Stimulated activated CD8-positive, alpha-beta memory T cell treated with anti-CD3 and anti-CD28 coated beads, Interleukin-15, amount 100 ng/mL, for 4 hours (primary cell): ENCODE data around the gene RBP5.

ENCODE experiments used
- DNase-seq, 2 donors: peaks; one replicate each; pipeline ENCODE4 v3.0.0-alpha.2; 2020; ENCODE audit warnings: low read depth in 2 of 2

RBP5 gene, protein sequence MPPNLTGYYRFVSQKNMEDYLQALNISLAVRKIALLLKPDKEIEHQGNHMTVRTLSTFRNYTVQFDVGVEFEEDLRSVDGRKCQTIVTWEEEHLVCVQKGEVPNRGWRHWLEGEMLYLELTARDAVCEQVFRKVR

DNA sequence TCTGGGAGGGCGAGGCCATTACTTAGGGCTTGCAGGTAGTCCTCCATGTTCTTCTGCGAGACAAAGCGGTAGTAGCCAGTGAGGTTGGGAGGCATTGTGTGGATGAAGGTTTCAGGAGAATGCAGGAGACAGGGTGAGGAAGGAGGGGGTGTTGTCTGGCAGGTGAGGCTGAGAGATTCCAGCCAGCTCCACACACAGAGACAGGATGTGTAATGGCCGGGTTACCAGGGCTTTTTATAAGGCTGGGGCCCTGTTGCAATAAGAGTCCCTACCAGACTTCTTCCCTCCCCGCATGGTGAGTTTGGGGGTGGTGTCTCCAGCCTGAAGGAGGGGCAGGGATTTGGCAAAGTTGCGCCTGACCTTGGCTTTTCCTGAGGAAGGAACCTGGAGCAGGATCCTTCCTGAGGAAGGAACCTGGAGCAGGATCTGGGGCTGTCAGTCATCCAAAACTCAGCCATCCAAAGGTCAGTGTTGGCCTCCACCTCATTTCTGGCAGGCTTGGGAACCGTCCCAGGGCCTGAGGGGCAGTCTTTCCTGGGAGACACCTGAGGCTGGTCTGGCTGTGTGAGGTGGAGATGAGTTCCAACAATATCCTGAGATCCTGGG is at the start of gene RBP5:
RBP5 (minus strand) TSS at position 209 of the 606 bp plus-strand sequence; CDS start at position 95, 114 bp downstream.
- DNase-seq: no peak

DNA sequence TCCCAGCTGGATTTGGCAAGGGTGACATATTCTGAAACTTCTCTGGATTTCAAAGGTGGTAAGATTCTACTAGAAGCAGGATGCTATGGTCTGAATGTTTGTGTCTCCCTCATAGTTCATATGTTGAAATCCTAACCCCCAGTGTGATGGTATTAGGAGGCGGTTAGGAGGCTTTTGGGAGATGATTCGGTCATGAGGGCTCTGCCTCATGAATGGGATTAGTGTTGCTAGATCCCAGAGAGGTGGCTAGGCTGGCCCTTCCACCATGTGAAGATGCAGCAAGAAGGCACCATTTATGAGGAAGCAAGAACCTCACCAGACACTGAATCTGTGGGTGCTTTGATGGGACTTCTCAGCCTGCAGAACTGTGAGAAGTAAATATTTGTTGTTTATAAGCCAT is 49.8 kb upstream of the RBP5 start:
- DNase-seq: no peak

DNA sequence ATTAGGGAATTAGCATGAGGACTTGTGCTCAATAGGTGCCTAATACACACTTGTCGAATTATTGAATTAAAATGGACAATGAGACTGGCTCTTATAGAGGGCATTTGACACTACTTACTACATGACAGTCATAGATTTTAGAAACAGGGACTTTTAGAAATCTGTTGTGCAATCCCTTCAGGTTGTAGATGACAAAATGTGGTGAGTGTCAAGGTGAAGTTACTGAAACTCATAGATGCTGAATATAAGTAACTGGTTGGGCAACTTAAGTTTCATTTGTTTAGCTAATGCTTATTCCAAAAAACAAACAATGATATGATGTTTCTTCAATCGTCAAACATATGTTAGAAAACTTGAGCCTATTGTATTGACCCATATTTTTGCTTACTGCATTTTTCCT is 47.9 kb upstream of the RBP5 start:
- no peak for DNase-seq

DNA sequence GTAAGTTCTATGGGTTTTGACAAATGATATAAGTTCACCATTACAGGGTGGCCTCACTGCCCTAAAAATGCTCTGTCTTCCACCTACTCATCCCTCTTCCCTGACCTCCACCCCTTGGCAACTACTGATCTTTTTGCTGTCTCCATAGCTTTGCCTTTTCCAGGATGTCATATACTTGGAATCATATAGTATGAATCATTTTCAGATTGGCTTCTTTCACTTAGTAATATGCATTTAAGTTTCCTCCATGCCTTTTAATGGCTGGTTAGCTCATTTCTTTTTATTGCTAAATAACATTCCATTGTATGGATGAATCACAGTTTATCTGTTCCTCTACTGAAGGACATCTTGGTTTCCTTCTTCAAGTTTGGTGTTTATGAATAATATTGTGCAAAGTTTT is 46.8 kb upstream of the RBP5 start:
- DNase-seq: no peak

DNA sequence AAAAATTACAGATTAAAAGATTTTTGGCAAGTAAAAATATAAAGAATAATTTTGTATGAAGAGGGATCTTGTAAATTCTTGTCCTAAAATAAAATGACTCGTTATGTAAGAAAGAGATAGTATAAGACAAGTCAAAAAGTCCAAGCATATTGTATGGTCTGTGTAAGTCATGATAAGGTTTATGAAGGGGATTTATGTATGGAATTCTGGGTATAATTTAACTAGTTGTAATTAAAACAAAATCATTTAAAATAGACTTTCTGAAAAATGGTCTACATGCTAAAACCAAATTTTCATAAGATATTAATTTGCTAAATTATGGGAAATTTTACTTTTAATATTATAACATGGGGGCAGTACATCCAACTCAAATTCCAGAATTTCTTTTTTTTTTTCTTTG is 43.2 kb upstream of the RBP5 start:
- DNase-seq: no peak

DNA sequence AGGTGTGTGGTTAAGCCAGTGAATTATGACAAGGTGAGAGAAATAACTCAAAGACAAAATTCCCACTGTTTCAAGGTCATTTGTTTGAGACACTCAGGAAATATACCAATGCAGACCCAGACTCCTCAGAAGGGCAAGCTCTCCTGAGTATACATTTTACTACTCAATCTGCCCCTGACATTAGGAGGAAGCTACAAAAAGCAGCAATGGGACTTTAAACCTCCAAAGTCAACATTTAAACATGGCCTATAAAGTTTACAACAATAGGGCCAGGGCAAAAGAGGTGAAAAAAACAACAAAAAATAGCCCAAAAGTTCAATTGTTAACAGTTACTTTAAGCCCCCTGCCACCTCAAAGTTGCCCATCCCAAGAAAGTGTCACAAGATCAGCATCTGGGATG is 41.3 kb upstream of the RBP5 start:
- DNase-seq: no peak

DNA sequence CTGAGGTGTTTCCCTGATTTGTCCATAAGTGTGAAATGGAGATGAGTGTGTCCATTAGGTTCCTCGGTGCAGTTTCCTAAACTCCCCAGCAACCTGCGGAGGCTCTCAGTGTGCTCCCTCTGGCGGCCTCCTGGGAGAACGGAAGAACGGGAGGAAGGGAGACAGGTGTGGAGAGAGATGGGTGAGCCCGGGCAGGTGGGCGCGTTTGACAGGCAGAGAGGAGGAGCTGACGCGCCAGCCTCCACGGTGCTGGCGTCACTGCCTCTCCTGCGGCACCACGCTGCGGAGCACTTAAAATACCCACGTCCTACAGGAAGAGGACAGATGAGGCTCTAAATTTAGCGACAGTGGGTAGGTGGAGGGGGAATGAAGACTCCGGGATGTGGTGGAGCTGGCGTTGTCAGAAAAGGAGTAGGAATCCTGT is 34.0 kb upstream of the RBP5 start:
- no peak for DNase-seq

DNA sequence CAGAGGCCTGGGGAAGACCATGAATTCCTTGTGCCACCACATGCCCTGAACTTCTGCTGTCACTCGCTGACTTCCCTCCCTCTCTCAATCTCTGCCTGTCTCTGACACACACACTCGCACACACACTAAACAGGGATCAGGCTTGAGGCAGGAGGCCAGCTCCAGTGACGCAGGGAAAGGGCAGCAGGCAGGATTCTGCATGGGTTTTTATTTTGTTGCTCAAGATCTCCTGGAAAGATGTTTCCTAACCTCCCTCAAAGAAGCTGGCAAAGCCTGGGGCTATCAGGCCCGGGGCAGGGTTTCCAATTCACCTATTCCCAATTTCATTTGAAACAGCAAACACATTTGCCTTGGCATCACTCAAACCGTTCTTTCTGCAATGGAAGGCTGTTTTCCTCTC is 33.1 kb upstream of the RBP5 start:
- no peak for DNase-seq

DNA sequence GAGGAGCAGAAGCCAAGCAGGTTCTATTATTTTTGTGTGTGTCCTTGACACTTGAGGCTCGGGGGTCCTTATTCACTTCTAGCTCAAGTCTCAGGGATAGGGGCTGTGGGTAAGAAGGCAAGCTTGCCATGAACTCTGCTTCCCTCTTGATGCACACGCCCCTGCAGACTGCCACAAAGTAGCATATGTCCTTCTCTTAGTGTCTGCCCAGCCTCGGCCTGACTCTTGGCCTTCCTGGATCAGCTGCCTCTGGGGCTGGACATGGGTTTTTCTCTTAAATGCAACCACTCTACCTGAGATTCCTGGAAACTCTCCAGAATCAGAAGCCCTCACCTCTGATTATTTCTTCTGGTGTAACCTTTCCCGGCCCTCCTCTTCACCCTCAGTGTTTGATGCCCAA is 32.6 kb upstream of the RBP5 start:
- DNase-seq: no peak

DNA sequence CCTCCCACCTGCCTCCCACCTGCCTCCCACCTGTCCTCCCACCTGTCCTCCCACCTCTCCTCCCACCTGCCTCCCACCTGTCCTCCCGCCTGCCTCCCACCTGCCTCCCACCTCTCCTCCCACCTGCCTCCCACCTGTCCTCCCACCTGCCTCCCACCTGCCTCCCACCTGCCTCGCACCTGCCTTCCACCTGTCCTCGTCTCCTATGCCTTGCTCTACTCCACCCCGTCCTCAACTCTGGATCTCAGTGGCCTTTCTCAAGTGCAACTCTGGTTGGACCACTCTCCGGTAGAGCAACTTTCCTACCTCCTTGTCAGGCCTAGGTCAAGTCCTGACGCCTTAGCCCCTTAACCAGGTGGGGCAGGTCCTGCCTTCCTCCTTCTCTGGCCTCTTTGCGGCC is 31.5 kb upstream of the RBP5 start:
- no peak for DNase-seq

DNA sequence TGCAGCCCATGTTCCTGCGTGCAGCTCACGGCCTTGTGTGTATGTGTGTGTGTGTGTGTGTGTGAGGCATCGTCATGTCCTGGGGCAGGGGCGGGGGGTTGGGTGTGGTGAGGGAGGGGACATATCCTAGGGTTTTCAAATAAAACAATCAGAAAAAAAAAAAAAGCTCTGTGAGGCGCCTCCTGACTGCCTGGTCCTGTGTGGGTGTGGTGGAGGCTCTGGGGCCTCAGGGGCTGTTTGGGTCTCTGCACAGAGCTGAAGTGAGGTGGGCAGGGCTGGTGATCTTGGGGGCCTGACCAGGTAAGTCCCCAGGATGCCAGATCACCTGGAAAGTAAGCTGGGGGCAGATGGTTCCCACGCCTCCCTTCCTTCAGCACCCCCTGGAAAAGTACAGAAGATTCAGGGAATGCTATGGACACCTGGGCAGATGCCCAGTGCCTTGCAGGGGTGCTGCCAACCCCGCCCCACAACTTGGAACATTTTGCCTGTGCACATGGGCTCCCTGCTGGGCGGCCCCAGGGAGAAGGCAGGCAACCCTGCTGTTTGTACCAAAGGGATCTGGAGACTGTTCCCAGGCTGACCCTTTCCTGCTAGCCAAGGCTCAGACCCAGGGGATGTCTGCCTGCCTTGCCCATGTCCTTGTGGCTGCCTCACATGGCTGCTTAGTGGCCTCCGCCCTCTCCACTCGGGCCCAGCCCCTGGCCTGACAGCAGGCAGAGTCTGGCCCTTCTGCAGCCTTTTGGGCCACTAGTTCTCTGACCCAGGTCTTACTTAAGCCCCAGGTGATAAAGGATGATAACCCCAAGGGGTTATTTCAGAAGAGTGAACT is 30.3 kb upstream of the RBP5 start:
- no peak for DNase-seq

DNA sequence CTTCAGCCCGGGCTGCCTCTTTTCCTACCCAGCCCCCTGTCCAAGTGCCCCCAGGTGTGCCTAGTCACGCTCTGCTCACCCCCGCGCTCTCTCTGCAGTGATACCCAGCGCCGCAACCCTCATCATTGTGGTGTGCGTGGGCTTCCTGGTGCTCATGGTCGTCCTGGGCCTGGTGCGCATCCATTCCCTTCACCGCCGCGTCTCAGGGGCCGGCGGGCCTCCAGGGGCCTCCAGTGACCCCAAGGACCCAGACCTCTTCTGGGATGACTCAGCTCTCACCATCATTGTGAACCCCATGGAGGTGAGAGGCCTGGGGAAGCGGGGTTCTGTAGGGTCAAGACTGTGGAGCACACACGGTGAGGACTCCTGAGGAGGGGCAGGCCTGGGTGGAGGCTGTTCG is 28.7 kb upstream of the RBP5 start:
- no peak for DNase-seq

DNA sequence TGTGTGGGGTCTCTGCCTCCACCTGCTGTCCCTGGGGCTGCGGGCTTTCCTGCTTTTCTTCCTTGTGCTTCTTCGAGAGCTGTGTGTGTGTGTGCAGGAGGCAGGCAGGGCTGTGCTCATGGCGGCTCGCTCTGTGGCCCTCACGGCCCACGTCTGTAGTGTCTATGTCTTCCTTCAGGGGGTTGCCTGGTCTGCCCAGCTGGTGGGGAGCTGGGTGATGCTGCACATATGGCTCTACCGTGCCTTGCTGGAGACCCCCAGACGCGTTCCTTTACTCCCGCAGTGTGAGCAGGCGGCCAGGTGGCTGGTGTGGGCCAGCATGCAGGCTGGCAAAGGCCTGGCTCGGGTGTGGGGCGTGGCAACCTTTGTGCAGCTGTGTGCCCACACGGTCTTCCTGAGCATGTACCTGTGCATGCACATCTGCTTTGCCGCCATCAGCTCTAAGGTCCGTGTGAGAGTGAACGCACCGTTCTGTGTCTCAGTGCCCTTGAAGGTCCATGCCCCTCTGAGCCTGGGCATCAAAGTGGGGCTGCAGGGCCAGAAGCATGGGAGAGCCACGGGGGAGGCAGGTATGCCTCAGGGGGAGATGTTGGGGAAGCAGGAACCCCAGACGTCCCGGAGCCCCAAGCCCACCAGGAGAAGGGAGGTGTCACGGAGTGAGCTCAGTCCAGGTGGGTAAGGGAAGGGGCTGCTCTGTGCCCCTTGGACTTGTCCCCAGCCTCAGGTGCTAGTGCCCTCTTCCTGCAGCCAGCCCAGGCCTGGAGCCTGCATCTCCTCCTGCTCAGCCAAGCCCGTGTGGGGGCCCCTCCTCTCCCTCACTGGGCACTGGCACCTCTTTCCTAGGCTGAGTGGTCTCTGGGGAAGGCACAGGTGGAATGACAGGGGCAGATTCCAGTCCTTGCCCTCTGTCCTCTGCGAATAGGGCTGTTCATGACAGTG is 27.8 kb upstream of the RBP5 start:
- DNase-seq: no peak

DNA sequence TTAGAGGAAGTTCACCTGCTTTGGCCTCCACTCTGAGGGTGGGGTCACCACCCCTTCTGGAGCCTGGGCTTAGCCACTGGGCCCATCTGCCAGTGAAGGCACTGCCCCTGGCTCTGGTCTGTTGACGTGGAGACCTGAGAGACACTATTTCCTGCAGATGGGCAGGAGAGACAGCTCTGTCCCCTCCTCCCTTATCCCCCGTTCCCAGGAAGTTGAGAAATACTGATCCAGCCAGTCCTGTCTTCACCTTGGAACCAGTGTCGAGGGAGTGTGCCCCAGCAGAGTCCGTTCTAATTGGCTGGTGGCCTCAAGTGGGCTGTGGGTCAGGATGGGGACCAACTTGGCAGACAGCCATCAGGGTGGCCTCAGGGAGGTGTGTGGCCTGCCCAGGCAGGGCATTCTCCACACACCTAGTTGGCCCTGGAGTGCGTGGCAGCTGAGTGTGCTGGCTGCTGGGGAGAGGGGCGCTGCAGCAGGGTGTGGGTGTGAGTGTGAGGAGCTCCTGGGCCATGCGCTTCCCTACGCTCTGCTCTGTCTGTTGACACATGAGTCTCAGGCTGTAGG is 26.9 kb upstream of the RBP5 start:
- no peak for DNase-seq

DNA sequence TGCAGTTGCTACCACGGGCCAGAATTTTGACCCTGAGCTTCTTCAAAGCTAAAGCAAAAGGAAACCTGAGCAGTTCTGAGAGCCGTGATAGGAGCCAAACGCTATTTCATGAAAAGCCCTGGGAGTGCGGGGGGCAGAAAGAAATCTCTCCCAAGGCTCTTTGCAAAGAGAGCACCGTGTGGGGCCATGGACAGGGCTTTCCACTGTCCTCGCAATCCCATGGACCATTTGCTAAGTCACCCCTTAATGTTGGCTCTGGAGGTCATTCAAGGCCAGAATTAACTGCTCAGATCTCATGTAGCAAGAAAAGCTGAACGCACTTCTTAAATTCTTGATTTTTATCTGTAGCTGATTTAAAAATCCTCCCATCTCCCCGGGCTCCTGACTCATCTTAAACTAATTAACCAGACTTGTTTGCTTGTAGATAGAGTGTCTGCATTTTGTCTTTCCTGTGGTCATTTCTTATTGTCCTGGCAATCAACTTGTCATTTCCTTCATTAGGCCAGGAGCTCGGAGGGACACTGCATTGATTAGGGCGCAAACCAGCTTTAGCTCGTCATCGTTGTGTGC is 26.3 kb upstream of the RBP5 start:
- no peak for DNase-seq

DNA sequence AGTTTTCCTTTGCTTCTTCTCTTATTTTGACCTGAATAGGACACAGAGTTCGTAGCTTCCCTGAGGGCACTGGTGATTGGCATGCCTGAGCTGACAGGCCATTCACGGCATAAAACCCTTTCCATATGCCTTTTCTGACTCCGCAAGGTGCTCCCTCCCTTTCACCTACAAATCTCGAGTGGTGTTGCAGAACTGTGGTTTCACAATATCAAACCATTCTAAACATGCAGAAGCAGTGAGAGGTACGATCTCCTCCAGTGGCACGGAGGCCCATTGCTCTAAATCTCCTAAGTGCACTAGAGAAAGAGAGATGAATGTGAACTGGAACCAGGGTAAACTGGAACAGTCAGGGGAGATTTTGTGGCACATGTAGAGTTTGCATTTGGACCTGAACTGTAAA is 25.4 kb upstream of the RBP5 start:
- no peak for DNase-seq

DNA sequence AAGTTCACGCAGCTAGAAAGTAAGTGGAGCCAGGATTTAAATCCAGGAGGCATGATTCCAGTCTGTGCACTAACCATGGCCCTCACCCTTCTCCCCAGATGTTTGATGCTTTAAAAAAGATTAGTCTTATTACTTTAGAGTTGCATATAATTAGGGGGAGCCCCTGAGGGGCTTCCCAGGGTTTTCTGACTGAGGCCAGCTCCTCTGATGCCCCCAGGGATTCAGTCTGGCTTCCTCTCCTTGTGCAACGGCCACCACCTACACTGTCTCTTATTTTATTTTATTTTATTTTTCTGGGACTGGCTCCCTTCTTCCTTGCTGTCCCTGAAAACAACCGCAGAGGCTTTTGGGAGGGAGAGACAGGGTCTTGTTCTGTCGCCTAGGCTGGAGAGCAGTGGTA is 24.1 kb upstream of the RBP5 start:
- DNase-seq: no peak

DNA sequence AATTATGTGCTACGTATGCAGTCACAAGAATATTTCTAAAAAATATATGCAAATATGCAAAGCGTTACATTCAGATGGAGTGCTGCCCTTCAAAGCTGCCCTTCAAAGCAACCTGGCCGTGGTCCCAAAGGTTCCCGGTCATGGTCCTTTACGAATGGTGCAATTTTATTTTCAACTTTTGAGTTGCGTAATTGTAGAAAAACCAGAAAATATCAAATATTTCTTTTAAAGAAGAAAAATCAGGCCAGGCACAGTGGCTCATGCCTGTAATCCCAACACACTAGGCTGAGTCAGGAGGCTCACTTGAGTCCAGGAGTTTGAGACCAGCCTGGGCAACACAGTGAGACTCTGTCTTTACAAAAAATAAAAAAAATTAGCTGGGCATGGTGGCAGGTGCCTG is 22.8 kb upstream of the RBP5 start:
- DNase-seq: no peak

DNA sequence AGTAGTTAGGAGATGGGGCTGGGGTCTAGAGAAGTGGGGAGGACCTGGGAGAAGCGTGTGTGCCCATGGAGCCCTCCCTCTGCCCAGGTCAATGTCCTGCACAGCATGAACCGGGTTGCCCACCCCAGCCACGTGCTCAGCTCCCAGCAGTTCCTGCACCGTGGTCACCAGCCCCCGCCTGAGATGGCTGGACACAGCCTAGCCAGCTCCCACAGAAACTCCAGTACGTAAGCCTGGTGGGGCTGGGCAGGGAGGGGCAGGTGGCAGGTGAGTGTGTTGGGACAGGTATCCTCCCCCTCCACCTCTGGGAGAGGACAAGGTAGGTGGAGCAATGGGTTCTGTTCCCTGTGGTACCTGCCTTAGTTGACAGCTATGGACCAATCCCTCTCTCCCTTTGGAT is 22.2 kb upstream of the RBP5 start:
- DNase-seq: no peak

DNA sequence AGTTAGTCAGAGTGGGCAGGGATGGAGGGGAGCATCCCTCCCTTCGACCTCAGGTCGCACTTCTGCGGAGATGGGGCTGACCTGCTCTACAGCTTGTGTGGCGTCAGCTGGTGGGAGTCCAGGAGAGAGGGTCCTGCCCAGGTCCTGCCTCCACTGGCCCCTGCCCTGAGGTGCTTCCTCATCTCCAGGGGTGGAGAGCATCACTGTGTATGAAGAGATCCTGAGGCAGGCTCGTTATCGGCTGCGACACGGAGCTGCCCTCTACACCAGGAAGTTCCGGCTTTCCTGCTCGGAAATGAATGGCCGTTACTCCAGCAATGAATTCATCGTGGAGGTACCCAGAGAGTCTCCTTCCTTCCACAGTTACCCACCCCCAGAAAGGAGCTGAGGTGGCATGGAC is 21.7 kb upstream of the RBP5 start:
- no peak for DNase-seq

DNA sequence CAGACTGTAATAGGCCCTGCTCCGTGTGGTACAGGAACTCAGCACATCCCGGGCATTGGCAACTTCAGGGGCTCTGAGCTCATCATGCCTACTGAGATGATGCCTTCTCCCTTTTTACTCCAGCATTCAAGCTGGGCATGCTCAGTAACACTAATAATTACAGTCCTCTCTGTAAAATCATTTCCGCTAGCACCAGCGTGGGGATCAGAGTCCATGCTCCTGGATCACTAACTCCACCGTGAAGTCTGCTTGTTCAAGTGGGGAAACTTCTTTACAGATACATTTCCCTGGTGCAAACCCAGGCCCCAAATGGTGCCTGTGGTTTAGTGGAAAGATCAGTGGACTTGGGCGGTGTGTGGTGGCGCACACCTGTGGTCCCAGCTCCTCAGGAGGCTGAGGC is 18.2 kb upstream of the RBP5 start:
- no peak for DNase-seq

DNA sequence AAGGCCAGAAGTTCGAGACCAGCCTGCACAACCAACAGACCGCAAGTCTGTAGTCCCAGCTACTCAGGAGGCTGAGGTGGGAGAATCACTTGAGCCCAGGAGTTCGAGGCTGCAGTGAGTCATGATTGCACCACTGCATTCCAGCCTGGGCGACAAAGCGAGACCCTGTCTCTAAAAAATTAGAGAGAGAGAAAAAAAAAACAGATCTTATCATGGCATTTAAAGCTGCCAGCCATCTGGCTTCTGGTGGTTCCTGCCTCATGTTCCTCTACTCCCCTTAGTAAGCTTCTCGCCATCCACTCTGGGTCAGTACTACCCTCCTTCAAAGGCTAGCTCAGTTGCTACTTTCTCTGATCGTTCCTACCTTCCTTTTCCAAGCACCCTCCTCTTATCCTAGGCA is 17.5 kb upstream of the RBP5 start:
- no peak for DNase-seq
